Measurements from ENCODE around the gene ARID3B. TPM values are rescaled to one million over a fixed set of nuclear protein-coding genes. Genes with fewer than 3 reads are reported as not detected.

Gene ARID3B
- total and polyA plus RNA-seq, 2 of the 13 experiments (the other 11 are each of a cell fraction or from before 2014, with no cell fraction given): 5.3 to 12.8 TPM

GRCh38 chr15:74614744-74615507, 73.9 kb downstream of the ARID3B start (continued):
- TF ChIP-seq WIZ (CRISPR knock-in tag; IDR thresholded peaks at IDR 0.05) (no peak; the same call in 1 of the 2 replicates), U2AF2 (IDR thresholded peaks at IDR 0.05; ENCODE audit: low read depth, low read length) (no peak), ZNF234 (CRISPR knock-in tag; conservative IDR thresholded peaks at IDR 0.05) (no peak), GFI1 (CRISPR knock-in tag; IDR thresholded peaks at IDR 0.05; ENCODE audit: borderline replicate concordance) (no peak), GPN1 (CRISPR knock-in tag; IDR thresholded peaks at IDR 0.05; ENCODE audit: borderline replicate concordance) (no peak), ZNF788 (CRISPR knock-in tag; IDR thresholded peaks at IDR 0.05; ENCODE audit: borderline replicate concordance) (peak; percentile 21; the same call in 1 of the 2 replicates), AGO1 (IDR thresholded peaks at IDR 0.05; ENCODE audit: low read depth, low read length, poor library complexity, severe bottlenecking) (peak; percentile 69), ZNF3 (CRISPR knock-in tag; IDR thresholded peaks at IDR 0.05) (0 out of 2 replicates have a peak, but pooled peaks have one; percentile 38), MLLT10 (CRISPR knock-in tag; IDR thresholded peaks at IDR 0.05) (no peak), MAFG (CRISPR knock-in tag; IDR thresholded peaks at IDR 0.05) (0 out of 2 replicates have a peak, but pooled peaks have one; percentile 38), MAX (IDR thresholded peaks at IDR 0.05) (peak; percentile 61), TAF15 (IDR thresholded peaks at IDR 0.05; ENCODE audit: low read depth, low read length, poor library complexity, severe bottlenecking) (no peak), HMG20A (CRISPR knock-in tag; IDR thresholded peaks at IDR 0.05; ENCODE audit: borderline replicate concordance) (no peak)
- TF ChIP-seq, protein P1, sequence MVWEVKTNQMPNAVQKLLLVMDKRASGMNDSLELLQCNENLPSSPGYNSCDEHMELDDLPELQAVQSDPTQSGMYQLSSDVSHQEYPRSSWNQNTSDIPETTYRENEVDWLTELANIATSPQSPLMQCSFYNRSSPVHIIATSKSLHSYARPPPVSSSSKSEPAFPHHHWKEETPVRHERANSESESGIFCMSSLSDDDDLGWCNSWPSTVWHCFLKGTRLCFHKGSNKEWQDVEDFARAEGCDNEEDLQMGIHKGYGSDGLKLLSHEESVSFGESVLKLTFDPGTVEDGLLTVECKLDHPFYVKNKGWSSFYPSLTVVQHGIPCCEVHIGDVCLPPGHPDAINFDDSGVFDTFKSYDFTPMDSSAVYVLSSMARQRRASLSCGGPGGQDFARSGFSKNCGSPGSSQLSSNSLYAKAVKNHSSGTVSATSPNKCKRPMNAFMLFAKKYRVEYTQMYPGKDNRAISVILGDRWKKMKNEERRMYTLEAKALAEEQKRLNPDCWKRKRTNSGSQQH (CRISPR knock-in tag; IDR thresholded peaks at IDR 0.05; ENCODE audit: low read depth): peak; percentile 18; the same call in 1 of the 2 replicates
- TF ChIP-seq, protein P2, sequence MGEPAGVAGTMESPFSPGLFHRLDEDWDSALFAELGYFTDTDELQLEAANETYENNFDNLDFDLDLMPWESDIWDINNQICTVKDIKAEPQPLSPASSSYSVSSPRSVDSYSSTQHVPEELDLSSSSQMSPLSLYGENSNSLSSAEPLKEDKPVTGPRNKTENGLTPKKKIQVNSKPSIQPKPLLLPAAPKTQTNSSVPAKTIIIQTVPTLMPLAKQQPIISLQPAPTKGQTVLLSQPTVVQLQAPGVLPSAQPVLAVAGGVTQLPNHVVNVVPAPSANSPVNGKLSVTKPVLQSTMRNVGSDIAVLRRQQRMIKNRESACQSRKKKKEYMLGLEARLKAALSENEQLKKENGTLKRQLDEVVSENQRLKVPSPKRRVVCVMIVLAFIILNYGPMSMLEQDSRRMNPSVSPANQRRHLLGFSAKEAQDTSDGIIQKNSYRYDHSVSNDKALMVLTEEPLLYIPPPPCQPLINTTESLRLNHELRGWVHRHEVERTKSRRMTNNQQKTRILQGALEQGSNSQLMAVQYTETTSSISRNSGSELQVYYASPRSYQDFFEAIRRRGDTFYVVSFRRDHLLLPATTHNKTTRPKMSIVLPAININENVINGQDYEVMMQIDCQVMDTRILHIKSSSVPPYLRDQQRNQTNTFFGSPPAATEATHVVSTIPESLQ (CRISPR knock-in tag; conservative IDR thresholded peaks at IDR 0.05): no peak
- TF ChIP-seq, protein P3, sequence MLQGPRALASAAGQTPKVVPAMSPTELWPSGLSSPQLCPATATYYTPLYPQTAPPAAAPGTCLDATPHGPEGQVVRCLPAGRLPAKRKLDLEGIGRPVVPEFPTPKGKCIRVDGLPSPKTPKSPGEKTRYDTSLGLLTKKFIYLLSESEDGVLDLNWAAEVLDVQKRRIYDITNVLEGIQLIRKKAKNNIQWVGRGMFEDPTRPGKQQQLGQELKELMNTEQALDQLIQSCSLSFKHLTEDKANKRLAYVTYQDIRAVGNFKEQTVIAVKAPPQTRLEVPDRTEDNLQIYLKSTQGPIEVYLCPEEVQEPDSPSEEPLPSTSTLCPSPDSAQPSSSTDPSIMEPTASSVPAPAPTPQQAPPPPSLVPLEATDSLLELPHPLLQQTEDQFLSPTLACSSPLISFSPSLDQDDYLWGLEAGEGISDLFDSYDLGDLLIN (CRISPR knock-in tag; IDR thresholded peaks at IDR 0.05; ENCODE audit: borderline replicate concordance): no peak

Measured in HepG2 (cell line).